Hepatocyte (in vitro differentiated cells): ENCODE results near the gene IL21R.

Experiments used
- EZH2 ChIP-seq: fragments of 200-600 bp; sonication (generic); IDR thresholded peaks from 2 replicates; pipeline ENCODE4 v1.6.1; 2016; ENCODE audit warnings: antibody characterized with exemption, mild to moderate bottlenecking, borderline replicate concordance
- EZH2phosphoT487 ChIP-seq: fragments of 200-600 bp; sonication (generic); IDR thresholded peaks from one replicate; pipeline ENCODE4 v1.6.1; 2018; ENCODE audit warnings: antibody characterized with exemption, mild to moderate bottlenecking, low read depth, moderate library complexity; ENCODE audit not compliant: unreplicated experiment, severe bottlenecking
- TF ChIP-seq, protein P1 (sequence below): fragments of 200-600 bp; sonication (generic); IDR thresholded peaks from 2 replicates; pipeline ENCODE4 v1.5.1; 2016; ENCODE audit warnings: antibody characterized with exemption, mild to moderate bottlenecking; ENCODE audit not compliant: poor library complexity

- no peak for TF ChIP-seq EZH2phosphoT487
- TF ChIP-seq, protein P1, sequence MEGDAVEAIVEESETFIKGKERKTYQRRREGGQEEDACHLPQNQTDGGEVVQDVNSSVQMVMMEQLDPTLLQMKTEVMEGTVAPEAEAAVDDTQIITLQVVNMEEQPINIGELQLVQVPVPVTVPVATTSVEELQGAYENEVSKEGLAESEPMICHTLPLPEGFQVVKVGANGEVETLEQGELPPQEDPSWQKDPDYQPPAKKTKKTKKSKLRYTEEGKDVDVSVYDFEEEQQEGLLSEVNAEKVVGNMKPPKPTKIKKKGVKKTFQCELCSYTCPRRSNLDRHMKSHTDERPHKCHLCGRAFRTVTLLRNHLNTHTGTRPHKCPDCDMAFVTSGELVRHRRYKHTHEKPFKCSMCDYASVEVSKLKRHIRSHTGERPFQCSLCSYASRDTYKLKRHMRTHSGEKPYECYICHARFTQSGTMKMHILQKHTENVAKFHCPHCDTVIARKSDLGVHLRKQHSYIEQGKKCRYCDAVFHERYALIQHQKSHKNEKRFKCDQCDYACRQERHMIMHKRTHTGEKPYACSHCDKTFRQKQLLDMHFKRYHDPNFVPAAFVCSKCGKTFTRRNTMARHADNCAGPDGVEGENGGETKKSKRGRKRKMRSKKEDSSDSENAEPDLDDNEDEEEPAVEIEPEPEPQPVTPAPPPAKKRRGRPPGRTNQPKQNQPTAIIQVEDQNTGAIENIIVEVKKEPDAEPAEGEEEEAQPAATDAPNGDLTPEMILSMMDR: no peak
- no peak for TF ChIP-seq EZH2
Observed at GRCh38 chr16:27430923-27431484, 29.0 kb downstream of the IL21R start.
